ENCODE data around the gene AKT2.

AKT2 gene

DNA sequence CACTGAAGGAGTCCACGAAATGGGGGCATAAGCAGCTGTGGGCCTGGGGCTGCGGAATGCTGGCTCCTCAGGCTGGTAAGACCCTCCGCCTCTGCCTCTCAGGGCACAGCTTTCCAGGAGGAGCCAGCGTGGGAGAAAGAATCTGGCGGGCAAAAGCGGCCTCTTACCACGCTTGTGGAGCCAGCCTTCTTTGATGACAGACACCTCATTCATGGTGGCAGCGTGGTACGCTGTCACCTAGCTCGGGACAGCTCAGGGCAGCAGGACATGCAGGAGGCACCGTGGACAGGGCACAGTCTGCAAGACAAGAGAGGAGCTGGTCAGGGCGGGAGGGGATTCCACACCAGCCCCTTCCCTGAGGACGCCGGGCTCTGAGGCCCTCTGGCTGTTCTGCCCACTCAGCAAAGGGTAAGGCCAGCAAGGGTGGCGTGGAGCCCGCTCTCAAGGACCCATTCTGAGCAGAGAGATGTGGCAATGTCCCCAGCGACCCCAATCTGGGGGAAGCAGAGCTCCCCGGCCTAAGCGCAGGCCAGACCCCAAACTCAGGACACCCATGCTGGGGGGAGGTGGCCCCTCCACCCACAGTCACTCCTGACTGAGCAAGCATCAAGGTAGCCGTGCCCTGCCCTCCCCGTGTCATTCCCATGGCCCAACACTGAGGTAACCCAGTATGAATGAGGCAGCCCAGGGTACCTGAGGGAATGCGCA lies 19.9 kb downstream of the AKT2 start:
- TF ChIP-seq, protein P1, sequence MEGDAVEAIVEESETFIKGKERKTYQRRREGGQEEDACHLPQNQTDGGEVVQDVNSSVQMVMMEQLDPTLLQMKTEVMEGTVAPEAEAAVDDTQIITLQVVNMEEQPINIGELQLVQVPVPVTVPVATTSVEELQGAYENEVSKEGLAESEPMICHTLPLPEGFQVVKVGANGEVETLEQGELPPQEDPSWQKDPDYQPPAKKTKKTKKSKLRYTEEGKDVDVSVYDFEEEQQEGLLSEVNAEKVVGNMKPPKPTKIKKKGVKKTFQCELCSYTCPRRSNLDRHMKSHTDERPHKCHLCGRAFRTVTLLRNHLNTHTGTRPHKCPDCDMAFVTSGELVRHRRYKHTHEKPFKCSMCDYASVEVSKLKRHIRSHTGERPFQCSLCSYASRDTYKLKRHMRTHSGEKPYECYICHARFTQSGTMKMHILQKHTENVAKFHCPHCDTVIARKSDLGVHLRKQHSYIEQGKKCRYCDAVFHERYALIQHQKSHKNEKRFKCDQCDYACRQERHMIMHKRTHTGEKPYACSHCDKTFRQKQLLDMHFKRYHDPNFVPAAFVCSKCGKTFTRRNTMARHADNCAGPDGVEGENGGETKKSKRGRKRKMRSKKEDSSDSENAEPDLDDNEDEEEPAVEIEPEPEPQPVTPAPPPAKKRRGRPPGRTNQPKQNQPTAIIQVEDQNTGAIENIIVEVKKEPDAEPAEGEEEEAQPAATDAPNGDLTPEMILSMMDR (IDR thresholded peaks at IDR 0.05; ENCODE audit: extremely low read depth, missing control alignments), result no peak
- no peak for DNase-seq (ENCODE audit: low spot score)

DNA sequence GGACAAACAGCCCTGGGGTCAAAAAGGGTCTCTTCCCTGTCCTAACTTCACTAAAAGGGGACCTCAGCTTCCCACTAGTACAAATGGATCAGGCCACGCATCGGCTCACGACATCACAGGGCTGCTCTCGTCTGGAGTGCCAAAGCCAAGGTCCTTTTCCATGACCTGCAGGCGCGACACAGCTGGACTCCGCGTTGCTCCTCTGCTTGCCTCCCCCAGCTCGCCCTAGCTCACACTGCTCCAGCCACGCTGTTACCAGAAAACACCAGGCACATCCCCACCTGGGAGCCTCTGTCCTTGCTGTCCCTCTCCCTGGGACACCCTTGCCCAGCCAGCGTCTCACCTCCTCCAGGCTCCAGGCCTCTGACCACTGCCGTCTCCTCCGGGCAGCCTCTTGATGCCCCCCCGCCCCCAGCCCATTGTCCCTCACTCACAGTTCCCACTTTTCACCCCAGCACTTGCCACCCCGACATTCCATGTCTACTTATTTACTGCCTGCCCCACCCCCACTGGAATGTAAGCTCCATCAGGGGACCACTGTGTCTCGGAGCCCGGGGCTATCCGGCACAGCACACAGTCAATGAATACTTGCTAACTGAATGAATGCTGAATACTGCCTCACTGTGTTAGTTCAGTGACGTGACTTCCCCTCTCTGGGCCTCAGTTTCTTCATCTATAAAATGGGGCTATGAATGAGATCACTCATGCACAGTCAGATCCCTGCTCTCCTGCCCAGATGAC lies 20.7 kb downstream of the AKT2 start:
- DNase-seq (ENCODE audit: low spot score), result no peak
- TF ChIP-seq, protein P1 (IDR thresholded peaks at IDR 0.05; ENCODE audit: extremely low read depth, missing control alignments), result no peak

DNA sequence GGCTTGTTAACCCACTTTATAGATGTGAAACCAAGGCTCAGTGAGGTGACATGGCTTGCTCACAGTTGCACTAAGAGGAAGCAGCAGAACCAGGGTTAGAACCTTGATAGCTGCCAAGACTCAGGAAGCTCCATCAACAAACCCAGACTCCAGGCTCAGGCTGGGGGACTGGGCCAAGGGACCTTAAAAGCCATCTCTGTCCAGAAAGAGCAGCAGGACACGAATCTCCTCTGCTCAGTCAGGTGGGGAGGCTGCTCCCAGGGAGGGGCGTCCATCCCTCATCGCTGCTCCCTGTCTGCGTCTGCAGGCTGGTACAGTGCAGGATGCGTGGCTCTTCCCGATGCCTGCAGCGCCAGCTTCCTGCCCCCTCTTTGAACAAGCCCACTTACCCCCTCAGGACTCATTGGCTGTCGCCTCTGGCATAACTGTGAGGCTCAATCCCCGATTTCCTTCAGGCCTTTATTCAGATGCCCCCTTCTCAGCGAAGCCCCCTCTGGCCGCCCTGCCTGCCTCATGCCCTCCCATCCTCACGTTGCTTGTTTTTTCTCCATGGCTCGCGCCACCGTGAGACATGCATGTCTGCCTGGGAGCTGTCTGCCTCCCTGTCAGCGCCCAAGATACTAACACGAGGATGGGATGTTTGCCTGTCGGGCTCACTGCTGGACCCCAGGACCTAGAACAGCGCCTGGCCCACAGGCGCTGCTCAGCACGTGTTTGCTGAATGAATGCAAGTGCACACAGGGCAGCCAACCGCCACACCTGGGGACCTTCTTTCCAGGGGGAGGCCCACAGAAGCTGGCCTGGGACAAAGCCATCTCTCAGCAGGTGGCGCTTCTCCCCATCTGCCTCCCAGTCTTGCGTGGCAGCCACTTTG lies 21.5 kb downstream of the AKT2 start:
- TF ChIP-seq, protein P1 (IDR thresholded peaks at IDR 0.05; ENCODE audit: extremely low read depth, missing control alignments), result no peak

DNA sequence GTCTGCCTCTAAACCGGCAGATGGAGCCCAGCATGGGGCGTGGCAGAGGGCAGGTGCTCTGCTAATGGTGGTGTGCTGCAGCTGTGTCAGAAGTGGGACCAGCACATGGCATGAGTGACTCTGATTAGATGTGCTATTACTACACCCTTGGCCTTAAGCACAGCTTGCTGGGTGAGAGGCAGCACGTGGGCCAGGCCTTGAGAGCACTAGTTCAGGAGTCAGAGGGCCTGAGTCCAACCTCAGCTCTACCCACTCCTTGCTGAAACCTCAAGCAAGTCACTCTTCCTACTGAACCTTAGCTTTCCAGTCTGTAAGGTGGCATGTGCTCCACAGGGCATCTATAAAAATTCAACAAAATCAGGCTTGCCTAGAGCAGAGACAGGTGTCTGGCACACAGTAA lies 22.7 kb downstream of the AKT2 start:
- DNase-seq (ENCODE audit: low spot score), result no peak
- TF ChIP-seq, protein P1 (IDR thresholded peaks at IDR 0.05; ENCODE audit: extremely low read depth, missing control alignments), result no peak

More for the DNA sequence above, 21.5 kb downstream of the AKT2 start:
- DNase-seq (ENCODE audit: low spot score), result no peak

DNA sequence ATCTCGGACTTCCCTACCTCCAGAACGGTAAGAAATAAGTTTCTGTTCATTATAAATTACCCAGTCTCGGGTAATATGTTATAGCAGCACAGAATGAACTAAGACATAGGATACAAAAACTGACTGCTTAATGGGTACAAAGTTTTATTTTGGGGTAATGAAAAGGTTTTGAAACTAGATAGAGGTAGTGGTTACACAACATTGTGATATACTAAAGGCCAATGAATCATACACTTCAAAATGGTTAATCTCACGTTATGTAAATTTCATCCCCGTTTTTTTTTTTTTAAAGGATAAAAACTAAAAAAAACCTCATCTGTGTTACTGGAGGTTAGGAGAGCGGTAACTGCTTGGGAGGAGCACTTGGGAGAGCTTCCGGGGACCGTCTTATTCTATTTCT lies 23.5 kb downstream of the AKT2 start:
- DNase-seq (ENCODE audit: low spot score), result no peak
- TF ChIP-seq, protein P1 (IDR thresholded peaks at IDR 0.05; ENCODE audit: extremely low read depth, missing control alignments), result no peak

DNA sequence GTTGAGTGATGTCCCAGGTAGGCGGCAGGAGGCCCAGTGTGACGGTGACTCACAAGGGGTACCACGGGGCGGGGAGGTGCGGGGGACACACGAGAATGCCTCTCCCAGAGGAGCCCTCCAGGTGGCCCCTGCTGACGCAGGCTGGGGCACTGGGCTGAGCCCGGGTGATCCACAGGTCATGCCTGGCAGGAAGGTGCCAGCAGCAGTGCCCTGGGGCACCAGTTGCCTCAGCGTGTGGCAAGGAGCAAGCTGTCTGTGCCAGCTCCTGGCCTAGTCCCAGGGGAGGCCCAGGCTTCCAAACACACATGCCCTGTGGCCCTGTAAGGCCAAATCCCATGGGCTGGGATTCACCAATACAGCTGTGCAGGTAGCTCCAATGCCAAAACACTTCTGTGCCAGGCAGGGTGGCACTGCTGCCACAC lies 28.0 kb downstream of the AKT2 start:
- TF ChIP-seq, protein P1 (IDR thresholded peaks at IDR 0.05; ENCODE audit: extremely low read depth, missing control alignments), result no peak
- DNase-seq (ENCODE audit: low spot score), result no peak
